Uterine smooth muscle cell (primary cell): ENCODE data around the gene MVP. TPM values are rescaled to one million over a fixed set of nuclear protein-coding genes. Genes with fewer than 3 reads are reported as not detected.

Source experiments
- total RNA-seq: library from RNA; depleted of rRNA; stranded (reverse); fragments of >200 nt; gene quantifications from 2 replicates; pipeline ENCODE4 v1.2.3, GENCODE V29; 2014

MVP gene
- 413 and 417 TPM in 2 replicates for total RNA-seq

GRCh38 chr16:29820271-29820701, at the start of gene MVP:
Gene MVP (plus strand): TSS chr16:29820462. CDS start chr16:29830550, 10,088 bp downstream.

DNA sequence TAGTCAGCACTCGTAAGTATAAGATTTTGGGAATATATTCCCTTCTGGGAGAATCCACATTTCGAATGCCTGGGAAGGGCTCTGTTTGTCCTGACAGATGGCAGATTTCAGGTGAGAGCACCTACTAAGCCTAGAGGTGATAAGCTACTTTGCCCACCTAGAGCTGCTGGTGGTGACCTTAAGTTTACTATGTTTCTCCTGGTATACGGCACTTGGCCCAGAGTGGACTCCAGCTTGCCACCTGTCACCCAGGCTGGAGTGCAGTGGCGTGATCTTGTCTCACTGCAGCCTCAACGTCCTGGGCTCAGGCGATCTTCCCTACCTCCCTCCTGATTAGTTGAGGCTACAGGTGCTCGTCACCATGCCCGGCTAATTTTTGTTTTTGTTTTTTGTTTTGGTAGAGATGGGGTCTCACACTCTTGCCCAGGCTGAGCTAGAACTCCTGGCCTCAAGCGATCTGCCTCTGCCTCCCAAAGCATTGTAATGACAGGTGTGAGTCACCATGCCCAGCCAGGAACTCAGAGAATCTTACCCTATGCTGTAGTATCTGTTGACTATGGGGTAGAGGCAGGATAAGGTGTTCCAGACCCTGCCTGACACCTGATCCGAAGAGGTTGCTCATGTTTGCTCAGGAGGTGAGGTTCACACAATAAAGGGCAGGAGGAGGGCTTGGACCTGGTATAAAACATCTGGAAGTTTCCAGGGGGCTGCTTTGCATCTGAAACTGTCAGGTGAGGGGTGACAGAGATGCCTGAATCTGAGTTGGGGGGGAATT, 42.5 kb upstream of the MVP start, which contains the start of gene ZG16:
Gene ZG16, plus strand, starts transcription at position 681 of the 775 bp plus-strand sequence. CDS start 1,011 bp downstream, outside the sequence.

DNA sequence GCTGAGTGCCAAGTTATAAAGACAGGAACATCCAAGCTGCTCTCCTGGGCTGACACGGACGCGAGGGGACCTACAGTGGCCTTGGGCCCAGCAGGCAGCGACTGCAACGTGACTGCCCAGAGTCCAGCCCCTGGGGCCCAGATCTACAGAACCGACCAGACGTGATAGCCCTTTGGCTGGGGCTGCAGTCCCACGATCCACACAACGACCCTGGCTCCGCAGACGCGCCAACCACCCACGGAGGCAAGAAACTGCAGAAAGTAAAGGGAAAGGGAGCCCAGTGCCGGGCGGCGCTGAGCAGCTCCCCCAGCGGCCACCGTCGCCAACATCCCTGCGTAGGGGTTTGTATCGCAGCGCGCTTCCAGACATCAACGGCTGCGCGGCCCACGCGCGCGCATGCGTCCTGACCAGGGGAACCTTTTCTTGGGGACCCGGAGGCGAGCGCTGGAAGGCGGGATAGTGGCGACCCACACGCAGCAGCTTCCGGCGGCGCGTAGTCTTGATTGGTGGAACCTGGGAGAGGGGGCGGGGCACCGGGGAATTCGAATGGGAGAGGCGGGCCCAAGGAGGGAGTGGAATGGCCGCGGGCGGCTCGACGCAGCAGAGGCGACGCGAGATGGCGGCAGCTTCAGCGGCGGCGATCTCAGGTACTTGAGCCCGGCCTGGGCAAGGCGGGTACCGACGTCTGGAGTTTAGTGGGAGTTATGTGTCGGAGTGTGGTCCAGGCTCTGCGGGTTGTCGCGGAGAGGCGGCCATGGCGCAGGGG, 29.9 kb upstream of the MVP start, which contains the start of gene KIF22:
Gene KIF22, plus strand, starts transcription at position 569 of the 766 bp plus-strand sequence. Its CDS starts 9 bp downstream, at position 578.

GRCh38 chr16:29806099-29806579, 14.1 kb upstream of the MVP start, which contains the start of gene MAZ:
Gene MAZ (plus strand): TSS chr16:29806529. CDS start chr16:29806702, 173 bp downstream.

GRCh38 chr16:29811896-29812665, 8.2 kb upstream of the MVP start, which contains the start of gene PRRT2:
Gene PRRT2 (plus strand): TSS chr16:29812193. CDS start chr16:29813055, 862 bp downstream.

GRCh38 chr16:29815793-29816693, 4.2 kb upstream of the MVP start, which contains the start of gene PAGR1:
Gene PAGR1 (plus strand): TSS chr16:29816152. CDS start chr16:29816526, 374 bp downstream.

GRCh38 chr16:29862884-29863668, 42.8 kb downstream of the MVP start, which contains the start of gene CDIPT:
Gene CDIPT (minus strand): TSS chr16:29863226. CDS start chr16:29862857, 369 bp downstream.

Other genes starting within 250 kb of the MVP start
- gene SPN, start 157.2 kb upstream of the MVP start, total RNA-seq = not detected in 2 replicates
- 101 and 156 TPM in 2 replicates for gene QPRT, start 141.3 kb upstream of the MVP start, total RNA-seq
- not detected in 2 replicates for gene C16orf54, start 74.5 kb upstream of the MVP start, total RNA-seq
- not detected in 2 replicates for gene ZG16, start 42.2 kb upstream of the MVP start, total RNA-seq
- gene KIF22, start 29.7 kb upstream of the MVP start, total RNA-seq = 33.2 and 134 TPM in 2 replicates
- gene MAZ, start 13.9 kb upstream of the MVP start, total RNA-seq = 128 and 170 TPM in 2 replicates
- gene PRRT2, start 8.3 kb upstream of the MVP start, total RNA-seq = 1.8 and 2.9 TPM in 2 replicates
- gene PAGR1, start 4.3 kb upstream of the MVP start, total RNA-seq = 21.1 and 30.1 TPM in 2 replicates
- gene CDIPT, start 42.8 kb downstream of the MVP start, total RNA-seq = 59.4 and 102 TPM in 2 replicates
- 2.1 and 10.0 TPM in 2 replicates for gene SEZ6L2, start 79.1 kb downstream of the MVP start, total RNA-seq
- 9.1 and 9.4 TPM in 2 replicates for gene ASPHD1, start 80.0 kb downstream of the MVP start, total RNA-seq
- 13.2 and 14.3 TPM in 2 replicates for gene KCTD13, start 105.8 kb downstream of the MVP start, total RNA-seq
- 49.6 and 86.6 TPM in 2 replicates for gene TMEM219, start 141.6 kb downstream of the MVP start, total RNA-seq
- gene TAOK2, start 153.4 kb downstream of the MVP start, total RNA-seq = 56.2 and 62.0 TPM in 2 replicates
- 9.0 and 15.5 TPM in 2 replicates for gene HIRIP3, start 175.2 kb downstream of the MVP start, total RNA-seq
- 17.2 and 47.3 TPM in 2 replicates for gene INO80E, start 175.8 kb downstream of the MVP start, total RNA-seq
- 0.22 and 0.62 TPM in 2 replicates for gene DOC2A, start 190.6 kb downstream of the MVP start, total RNA-seq
- not detected in 2 replicates for gene C16orf92, start 202.7 kb downstream of the MVP start, total RNA-seq
- 0.22 TPM in 1 of 2 replicates, not detected in the other for gene TLCD3B, start 210.8 kb downstream of the MVP start, total RNA-seq
- 528 and 721 TPM in 2 replicates for gene ALDOA, start 245.3 kb downstream of the MVP start, total RNA-seq